Testis (tissue), 3 donors: ENCODE results near the gene RASGRP3. TPM values are rescaled to one million over a fixed set of nuclear protein-coding genes. Genes with fewer than 3 reads are reported as not detected.

Experiments used
- DNase-seq: peaks from one replicate; pipeline ENCODE4 v3.0.0-alpha.2; 2019
- H3K27ac ChIP-seq, 2 donors: fragments of 200-600 bp; sonication (generic); one replicate each; pipeline ENCODE4 v1.5.1; 2019
- H3K27me3 ChIP-seq: fragments of 200-600 bp; sonication (generic); one replicate; pipeline ENCODE4 v1.5.1; 2019
- H3K36me3 ChIP-seq: fragments of 200-600 bp; sonication (generic); one replicate; pipeline ENCODE4 v1.5.1; 2017; ENCODE audit warnings: low read depth; ENCODE audit errors: missing control alignments
- H3K4me1 ChIP-seq: fragments of 200-600 bp; sonication (generic); one replicate; pipeline ENCODE4 v1.5.1; 2019
- H3K4me3 ChIP-seq, 2 donors: fragments of 200-600 bp; sonication (generic); one replicate each; pipeline ENCODE4 v1.5.1; 2017 to 2019
- H3K9me3 ChIP-seq: fragments of 200-600 bp; sonication (generic); one replicate; pipeline ENCODE4 v1.5.1; 2017
- CTCF ChIP-seq, 3 experiments: fragments of 450-650 bp in 2 of 3; fragments of 200-600 bp in 1 of 3; sonication (generic) in 1 of 3; IDR thresholded peaks; one replicate each; pipeline ENCODE4 v1.5.1; 2016 to 2019; ENCODE audit warnings: antibody characterized with exemption in 3 of 3, mild to moderate bottlenecking in 2 of 3, moderate library complexity in 1 of 3
- POLR2A ChIP-seq: fragments of 450-650 bp; IDR thresholded peaks from one replicate; pipeline ENCODE4 v1.6.1; 2017; ENCODE audit warnings: antibody characterized with exemption, mild to moderate bottlenecking, moderate library complexity
- WGBS, 2 donors: methylation state at CpG; one replicate each; pipeline ENCODE4 v1.1.5; 2018; 5-methylcytosine and 5-hydroxymethylcytosine counted together
- intact Hi-C: fragments of 100-400 bp; cut with DNase I; formaldehyde crosslinking; loops from one replicate; pipeline ENCODE4 v1.15.1; 2023; ENCODE audit warnings: low total_unique reads
- polyA plus RNA-seq: library from polyadenylated mRNA; stranded (reverse); fragments of 350-450 nt; fragmentation: Illumina TruSeq; extraction: RNeasy Lipid Tissue Mini Kit (QIAGEN cat#74804); gene quantifications from one replicate; pipeline ENCODE4 v1.2.3, GENCODE V29; 2014; ENCODE audit warnings: low read depth, low replicate concordance; ENCODE audit not compliant: insufficient read depth
- total RNA-seq, 2 donors: library from RNA; depleted of rRNA; stranded (reverse); fragments of >200 nt; gene quantifications; one replicate each; pipeline ENCODE4 v1.2.3, GENCODE V29; 2016

Gene RASGRP3
- total and polyA plus RNA-seq, 3 donors from 2014 or later, result 2.8 to 26.3 (median 8.2) TPM

GRCh38 chr2:33526921-33527320 lies 50.5 kb downstream of the RASGRP3 start:
- DNase-seq, result no peak
- Histone ChIP-seq H3K4me3 (no peak overlapping the region), H3K36me3 (no peaks in the 10 kb centered on the region), H3K4me1 (no peaks in the 10 kb centered on the region), H3K27me3 (no peaks in the 10 kb centered on the region), H3K9me3 (no peaks in the 10 kb centered on the region), H3K27ac (no peak overlapping the region)
- no peak for TF ChIP-seq CTCF (IDR thresholded peaks at IDR 0.05)
- TF ChIP-seq POLR2A, result no peak
- intact Hi-C loops, result no loop called here
- 92 to 94% methylated on average over 5 of the region's 5 CpGs for WGBS, 2 donors

DNA sequence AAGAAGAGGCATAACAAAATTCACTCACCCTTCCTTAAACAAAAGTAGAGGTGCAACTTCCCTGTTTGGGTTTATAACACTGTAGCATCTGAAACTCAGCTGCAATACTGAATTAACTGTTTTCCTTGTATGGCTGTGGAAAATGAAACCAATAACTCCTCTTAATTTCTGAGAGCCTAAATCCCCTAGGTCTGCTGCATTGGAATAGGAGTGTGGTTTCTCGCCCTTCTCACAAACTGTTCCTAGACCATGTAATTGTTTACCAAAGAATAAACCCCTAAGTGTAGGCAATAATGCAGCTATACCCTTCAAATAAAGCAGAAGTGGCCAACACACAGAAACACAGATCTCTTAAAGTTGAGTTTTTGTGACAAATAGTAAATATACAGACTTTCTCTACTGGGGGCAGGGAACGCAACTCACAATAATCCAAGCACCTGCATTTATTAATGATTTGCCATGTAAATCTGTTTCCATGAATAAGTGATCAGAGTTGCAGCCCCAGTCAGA lies 52.0 kb downstream of the RASGRP3 start:
- intact Hi-C loops, result no loop called here
- no peaks in the 10 kb centered on the region for H3K4me1 ChIP-seq
- no peak overlapping the region for H3K27ac ChIP-seq
- H3K4me3 ChIP-seq, result no peak overlapping the region
- no peaks in the 10 kb centered on the region for H3K9me3 ChIP-seq
- DNase-seq, result no peak
- 92 to 98% methylated on average over 2 of the region's 2 CpGs for WGBS, 2 donors
- no peaks in the 10 kb centered on the region for H3K27me3 ChIP-seq
- TF ChIP-seq POLR2A, result no peak
- TF ChIP-seq CTCF (IDR thresholded peaks at IDR 0.05), result no peak
- no peaks in the 10 kb centered on the region for H3K36me3 ChIP-seq

GRCh38 chr2:33529771-33530481 lies 53.5 kb downstream of the RASGRP3 start:
- H3K27me3 ChIP-seq, result no peaks in the 10 kb centered on the region

GRCh38 chr2:33530690-33531548 lies 54.5 kb downstream of the RASGRP3 start:
- no peaks in the 10 kb centered on the region for H3K27me3 ChIP-seq
- intact Hi-C loops, result no loop called here

More at GRCh38 chr2:33529771-33530481, 53.5 kb downstream of the RASGRP3 start:
- no peak overlapping the region for H3K4me3 ChIP-seq
- no peak overlapping the region for H3K27ac ChIP-seq
- no peaks in the 10 kb centered on the region for H3K36me3 ChIP-seq
- 90 to 98% methylated on average over 6 of the region's 6 CpGs for WGBS, 2 donors
- intact Hi-C loops, result no loop called here
- H3K9me3 ChIP-seq, result no peaks in the 10 kb centered on the region
- H3K4me1 ChIP-seq, result no peaks in the 10 kb centered on the region
- TF ChIP-seq CTCF (IDR thresholded peaks at IDR 0.05) (no peak), POLR2A (no peak)
- DNase-seq, result no peak

More at GRCh38 chr2:33530690-33531548, 54.5 kb downstream of the RASGRP3 start:
- H3K36me3 ChIP-seq, result no peaks in the 10 kb centered on the region
- no peaks in the 10 kb centered on the region for H3K4me1 ChIP-seq
- 81 to 84% methylated on average over 10 of the region's 10 CpGs for WGBS, 2 donors
- no peaks in the 10 kb centered on the region for H3K9me3 ChIP-seq
- no peak for DNase-seq
- H3K27ac ChIP-seq, result no peak overlapping the region
- no peak for TF ChIP-seq POLR2A
- no peak for TF ChIP-seq CTCF (IDR thresholded peaks at IDR 0.05)
- H3K4me3 ChIP-seq, result no peak overlapping the region
